Keratinocyte (primary cell): Measurements from ENCODE around the gene ENTPD6.

ENCODE experiments used
- EZH2 ChIP-seq: IDR thresholded peaks from one replicate; pipeline ENCODE4 v1.6.1; 2012; ENCODE audit warnings: inconsistent platforms, mild to moderate bottlenecking, low read length, moderate library complexity
- TF ChIP-seq, protein P1 (sequence below), 3 experiments: IDR thresholded peaks in 1 of 3; conservative IDR thresholded peaks in 1 of 3; optimal IDR thresholded peaks in 1 of 3; 2 replicates in 2 of 3; 3 replicates in 1 of 3; pipeline versions ENCODE3 to v1.5.1; 2011; ENCODE audit warnings: low read length in 3 of 3, mild to moderate bottlenecking in 3 of 3, moderate library complexity in 2 of 3, control low read depth in 1 of 3, inconsistent platforms in 1 of 3; ENCODE audit not compliant: insufficient read depth in 2 of 3; ENCODE audit errors: extremely low read depth in 1 of 3

DNA sequence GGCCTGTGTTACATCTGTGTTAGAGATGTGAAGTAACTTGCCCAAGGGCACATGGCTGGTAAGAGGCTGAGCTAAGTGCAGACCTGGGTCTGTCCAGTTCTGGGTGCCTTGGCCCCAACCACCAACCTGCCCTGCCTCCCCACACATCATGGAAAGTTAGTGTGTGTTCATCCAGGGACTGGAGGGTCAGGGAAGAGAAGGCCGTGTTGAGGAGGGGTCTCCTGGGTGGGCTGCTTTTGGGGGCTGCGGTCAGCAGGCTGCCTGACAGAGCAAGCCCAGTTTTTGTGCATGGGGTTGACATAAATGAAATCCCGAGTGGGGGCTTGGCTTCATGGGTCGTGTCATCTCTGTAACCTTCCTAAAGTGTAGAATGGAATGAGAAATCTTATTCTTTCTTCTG lies 63.3 kb downstream of the ENTPD6 start:
- no peak for TF ChIP-seq EZH2
- TF ChIP-seq, protein P1, sequence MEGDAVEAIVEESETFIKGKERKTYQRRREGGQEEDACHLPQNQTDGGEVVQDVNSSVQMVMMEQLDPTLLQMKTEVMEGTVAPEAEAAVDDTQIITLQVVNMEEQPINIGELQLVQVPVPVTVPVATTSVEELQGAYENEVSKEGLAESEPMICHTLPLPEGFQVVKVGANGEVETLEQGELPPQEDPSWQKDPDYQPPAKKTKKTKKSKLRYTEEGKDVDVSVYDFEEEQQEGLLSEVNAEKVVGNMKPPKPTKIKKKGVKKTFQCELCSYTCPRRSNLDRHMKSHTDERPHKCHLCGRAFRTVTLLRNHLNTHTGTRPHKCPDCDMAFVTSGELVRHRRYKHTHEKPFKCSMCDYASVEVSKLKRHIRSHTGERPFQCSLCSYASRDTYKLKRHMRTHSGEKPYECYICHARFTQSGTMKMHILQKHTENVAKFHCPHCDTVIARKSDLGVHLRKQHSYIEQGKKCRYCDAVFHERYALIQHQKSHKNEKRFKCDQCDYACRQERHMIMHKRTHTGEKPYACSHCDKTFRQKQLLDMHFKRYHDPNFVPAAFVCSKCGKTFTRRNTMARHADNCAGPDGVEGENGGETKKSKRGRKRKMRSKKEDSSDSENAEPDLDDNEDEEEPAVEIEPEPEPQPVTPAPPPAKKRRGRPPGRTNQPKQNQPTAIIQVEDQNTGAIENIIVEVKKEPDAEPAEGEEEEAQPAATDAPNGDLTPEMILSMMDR (optimal IDR thresholded peaks at IDR 0.05 in 1 of 3, IDR thresholded peaks at IDR 0.05 in 1 of 3, conservative IDR thresholded peaks at IDR 0.05 in 1 of 3; ENCODE audit: extremely low read depth in 1 of 3, insufficient read depth in 2 of 3, low read length in 3 of 3), result no peak
